ENCODE measurements around the gene FAM3C.

FAM3C gene

DNA sequence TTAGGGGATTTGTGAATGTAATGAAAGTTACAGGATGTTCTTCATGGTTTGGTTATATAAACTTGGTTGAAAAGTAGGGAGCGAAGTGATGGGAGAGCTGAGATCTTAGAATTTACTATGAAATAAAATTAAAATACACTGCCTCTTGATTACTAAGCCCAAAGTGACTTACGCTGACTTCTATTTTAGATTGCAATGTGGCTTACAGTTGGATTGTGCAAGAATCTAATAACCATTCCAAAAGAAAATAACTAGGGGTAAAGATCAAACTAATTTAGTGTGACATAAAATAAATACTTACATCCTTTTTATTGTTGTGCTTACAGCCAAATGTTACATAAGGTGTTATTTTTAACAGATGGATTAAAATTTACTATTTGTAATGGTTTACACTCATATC, 52.0 kb downstream of the FAM3C start:
- Histone ChIP-seq H3K4me1 (ENCODE audit: insufficient read depth, low read length, severe bottlenecking) (no peaks in the 10 kb centered on the region), H2AFZ (ENCODE audit: low read length) (no peak overlapping the region), H3K79me2 (ENCODE audit: insufficient read depth, low read length) (no peaks in the 10 kb centered on the region), H3K4me3 (ENCODE audit: low read depth, low read length, poor library complexity, severe bottlenecking) (no peak overlapping the region), H3K27me3 (ENCODE audit: insufficient read depth, low read length) (no peaks in the 10 kb centered on the region), H3K9me3 (ENCODE audit: low read length) (no peaks in the 10 kb centered on the region), H4K20me1 (ENCODE audit: insufficient read depth, low read length) (no peaks in the 10 kb centered on the region), H3K27ac (ENCODE audit: low read depth, low read length, poor library complexity, severe bottlenecking) (no peak overlapping the region), H3K9me2 (ENCODE audit: low read depth, low read length) (no peaks in the 10 kb centered on the region), H3F3A (ENCODE audit: insufficient read depth, low read length) (no peaks in the 10 kb centered on the region), H3K36me3 (ENCODE audit: insufficient read depth, low read length) (no peaks in the 10 kb centered on the region; the same call in 1 of the 2 replicates), H3K4me2 (ENCODE audit: low read length) (no peak overlapping the region), H3K9ac (ENCODE audit: low read length) (no peak overlapping the region)
- TF ChIP-seq EZH2 (IDR thresholded peaks at IDR 0.05; ENCODE audit: borderline replicate concordance, low read length): no peak

DNA sequence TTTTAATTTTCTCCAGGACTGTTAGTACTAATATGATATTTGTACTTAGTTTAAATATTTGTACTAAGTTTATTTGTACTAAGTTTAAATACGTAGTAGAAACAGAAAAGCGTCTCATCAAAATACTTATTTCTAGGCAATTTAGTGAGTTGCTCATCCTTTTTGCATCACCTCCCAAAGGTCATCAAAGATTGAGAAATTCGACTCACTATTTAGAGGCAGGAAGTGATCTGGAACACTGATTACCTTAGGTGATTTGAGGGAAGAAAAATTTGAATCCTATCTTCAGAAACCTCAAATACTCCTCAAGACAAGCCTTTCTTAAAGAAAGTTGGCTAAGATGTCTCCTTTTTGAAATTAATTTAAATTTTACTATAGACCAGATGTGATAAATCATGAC, 52.8 kb downstream of the FAM3C start:
- TF ChIP-seq, protein P1, sequence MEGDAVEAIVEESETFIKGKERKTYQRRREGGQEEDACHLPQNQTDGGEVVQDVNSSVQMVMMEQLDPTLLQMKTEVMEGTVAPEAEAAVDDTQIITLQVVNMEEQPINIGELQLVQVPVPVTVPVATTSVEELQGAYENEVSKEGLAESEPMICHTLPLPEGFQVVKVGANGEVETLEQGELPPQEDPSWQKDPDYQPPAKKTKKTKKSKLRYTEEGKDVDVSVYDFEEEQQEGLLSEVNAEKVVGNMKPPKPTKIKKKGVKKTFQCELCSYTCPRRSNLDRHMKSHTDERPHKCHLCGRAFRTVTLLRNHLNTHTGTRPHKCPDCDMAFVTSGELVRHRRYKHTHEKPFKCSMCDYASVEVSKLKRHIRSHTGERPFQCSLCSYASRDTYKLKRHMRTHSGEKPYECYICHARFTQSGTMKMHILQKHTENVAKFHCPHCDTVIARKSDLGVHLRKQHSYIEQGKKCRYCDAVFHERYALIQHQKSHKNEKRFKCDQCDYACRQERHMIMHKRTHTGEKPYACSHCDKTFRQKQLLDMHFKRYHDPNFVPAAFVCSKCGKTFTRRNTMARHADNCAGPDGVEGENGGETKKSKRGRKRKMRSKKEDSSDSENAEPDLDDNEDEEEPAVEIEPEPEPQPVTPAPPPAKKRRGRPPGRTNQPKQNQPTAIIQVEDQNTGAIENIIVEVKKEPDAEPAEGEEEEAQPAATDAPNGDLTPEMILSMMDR (IDR thresholded peaks at IDR 0.05; ENCODE audit: low read length): no peak
- TF ChIP-seq EZH2 (IDR thresholded peaks at IDR 0.05; ENCODE audit: borderline replicate concordance, low read length): no peak
- H3K9me2 ChIP-seq (ENCODE audit: low read depth, low read length): no peaks in the 10 kb centered on the region
- H3K4me3 ChIP-seq (ENCODE audit: low read depth, low read length, poor library complexity, severe bottlenecking): no peak overlapping the region
- no peaks in the 10 kb centered on the region for H3K4me1 ChIP-seq (ENCODE audit: insufficient read depth, low read length, severe bottlenecking)
- H3K27me3 ChIP-seq (ENCODE audit: insufficient read depth, low read length): no peaks in the 10 kb centered on the region
- H4K20me1 ChIP-seq (ENCODE audit: insufficient read depth, low read length): no peaks in the 10 kb centered on the region
- H3K9me3 ChIP-seq (ENCODE audit: low read length): no peaks in the 10 kb centered on the region
- no peak overlapping the region for H3K27ac ChIP-seq (ENCODE audit: low read depth, low read length, poor library complexity, severe bottlenecking)
- no peaks in the 10 kb centered on the region; the same call in 1 of the 2 replicates for H3K36me3 ChIP-seq (ENCODE audit: insufficient read depth, low read length)
- no peaks in the 10 kb centered on the region for H3F3A ChIP-seq (ENCODE audit: insufficient read depth, low read length)
- H3K9ac ChIP-seq (ENCODE audit: low read length): no peak overlapping the region
- no peak overlapping the region for H2AFZ ChIP-seq (ENCODE audit: low read length)
- H3K4me2 ChIP-seq (ENCODE audit: low read length): no peak overlapping the region
- no peaks in the 10 kb centered on the region for H3K79me2 ChIP-seq (ENCODE audit: insufficient read depth, low read length)

DNA sequence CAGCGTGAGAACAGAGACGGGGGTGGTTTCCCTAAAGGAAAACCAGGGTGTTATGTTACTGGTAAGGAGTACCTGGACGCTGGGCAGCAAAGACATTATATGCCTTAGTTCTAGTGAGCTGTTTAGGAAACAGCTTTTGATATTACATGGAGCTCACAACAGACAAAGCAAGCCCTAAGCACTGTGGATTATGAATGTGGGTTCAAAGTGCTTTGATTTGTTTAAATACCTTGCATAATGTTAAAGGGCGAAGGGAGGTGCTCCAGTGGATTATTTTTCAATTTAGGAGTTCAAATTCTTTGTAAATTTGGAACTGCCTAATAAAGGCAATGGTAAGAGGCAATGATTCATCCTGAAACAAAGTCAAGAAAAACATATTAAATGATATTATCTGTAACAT, 53.5 kb downstream of the FAM3C start:
- Histone ChIP-seq H3K9ac (ENCODE audit: low read length) (no peak overlapping the region), H3K4me3 (ENCODE audit: low read depth, low read length, poor library complexity, severe bottlenecking) (no peak overlapping the region), H4K20me1 (ENCODE audit: insufficient read depth, low read length) (no peaks in the 10 kb centered on the region), H2AFZ (ENCODE audit: low read length) (no peak overlapping the region), H3K9me3 (ENCODE audit: low read length) (no peaks in the 10 kb centered on the region), H3K9me2 (ENCODE audit: low read depth, low read length) (no peaks in the 10 kb centered on the region), H3K4me2 (ENCODE audit: low read length) (no peak overlapping the region), H3K4me1 (ENCODE audit: insufficient read depth, low read length, severe bottlenecking) (peaks cover 1% of the 10 kb centered on the region), H3K27me3 (ENCODE audit: insufficient read depth, low read length) (no peaks in the 10 kb centered on the region), H3K27ac (ENCODE audit: low read depth, low read length, poor library complexity, severe bottlenecking) (no peak overlapping the region), H3K79me2 (ENCODE audit: insufficient read depth, low read length) (no peaks in the 10 kb centered on the region), H3K36me3 (ENCODE audit: insufficient read depth, low read length) (no peaks in the 10 kb centered on the region; the same call in 1 of the 2 replicates), H3F3A (ENCODE audit: insufficient read depth, low read length) (no peaks in the 10 kb centered on the region)
- TF ChIP-seq EZH2 (IDR thresholded peaks at IDR 0.05; ENCODE audit: borderline replicate concordance, low read length): no peak
- TF ChIP-seq, protein P1 (IDR thresholded peaks at IDR 0.05; ENCODE audit: low read length): no peak

DNA sequence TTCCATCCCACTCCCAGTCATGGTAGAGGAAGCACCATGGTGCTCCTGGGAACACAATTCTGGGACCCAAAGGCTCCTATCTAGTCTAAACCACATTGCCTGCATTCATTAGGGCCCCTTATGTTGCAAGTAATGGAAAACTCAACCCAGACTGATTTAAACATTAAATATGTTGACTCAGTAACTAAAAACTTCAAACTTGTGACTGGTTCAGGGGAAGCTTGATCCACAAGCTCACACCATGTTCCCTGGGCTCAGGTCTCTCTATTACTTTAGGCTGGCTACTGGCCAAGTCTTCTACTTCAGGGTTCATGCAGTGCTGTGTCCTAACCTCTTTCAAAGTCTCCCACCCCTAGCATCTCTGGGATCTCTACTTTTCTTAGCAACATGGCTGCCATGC, 54.2 kb downstream of the FAM3C start:
- Histone ChIP-seq H3K9ac (ENCODE audit: low read length) (no peak overlapping the region), H2AFZ (ENCODE audit: low read length) (no peak overlapping the region), H3K9me3 (ENCODE audit: low read length) (no peaks in the 10 kb centered on the region), H3K9me2 (ENCODE audit: low read depth, low read length) (no peaks in the 10 kb centered on the region), H3K4me3 (ENCODE audit: low read depth, low read length, poor library complexity, severe bottlenecking) (no peak overlapping the region), H3F3A (ENCODE audit: insufficient read depth, low read length) (no peaks in the 10 kb centered on the region), H3K36me3 (ENCODE audit: insufficient read depth, low read length) (no peaks in the 10 kb centered on the region; the same call in 1 of the 2 replicates), H3K4me2 (ENCODE audit: low read length) (no peak overlapping the region), H3K27me3 (ENCODE audit: insufficient read depth, low read length) (no peaks in the 10 kb centered on the region), H3K27ac (ENCODE audit: low read depth, low read length, poor library complexity, severe bottlenecking) (no peak overlapping the region), H3K4me1 (ENCODE audit: insufficient read depth, low read length, severe bottlenecking) (peaks cover 8% of the 10 kb centered on the region), H4K20me1 (ENCODE audit: insufficient read depth, low read length) (no peaks in the 10 kb centered on the region), H3K79me2 (ENCODE audit: insufficient read depth, low read length) (no peaks in the 10 kb centered on the region)
- TF ChIP-seq, protein P1 (IDR thresholded peaks at IDR 0.05; ENCODE audit: low read length): no peak
- no peak for TF ChIP-seq EZH2 (IDR thresholded peaks at IDR 0.05; ENCODE audit: borderline replicate concordance, low read length)

Measured in OCI-LY1 (cell line).